NCI-H2171 treated with DMSO at 0.1 percent for 48 hours (cell line): ENCODE data around the gene SLC6A7.

Source experiments
- DNase-seq: peaks from one replicate; lab custom pipeline; 2025; lab: John Stamatoyannopoulos, UW

Gene SLC6A7

DNA sequence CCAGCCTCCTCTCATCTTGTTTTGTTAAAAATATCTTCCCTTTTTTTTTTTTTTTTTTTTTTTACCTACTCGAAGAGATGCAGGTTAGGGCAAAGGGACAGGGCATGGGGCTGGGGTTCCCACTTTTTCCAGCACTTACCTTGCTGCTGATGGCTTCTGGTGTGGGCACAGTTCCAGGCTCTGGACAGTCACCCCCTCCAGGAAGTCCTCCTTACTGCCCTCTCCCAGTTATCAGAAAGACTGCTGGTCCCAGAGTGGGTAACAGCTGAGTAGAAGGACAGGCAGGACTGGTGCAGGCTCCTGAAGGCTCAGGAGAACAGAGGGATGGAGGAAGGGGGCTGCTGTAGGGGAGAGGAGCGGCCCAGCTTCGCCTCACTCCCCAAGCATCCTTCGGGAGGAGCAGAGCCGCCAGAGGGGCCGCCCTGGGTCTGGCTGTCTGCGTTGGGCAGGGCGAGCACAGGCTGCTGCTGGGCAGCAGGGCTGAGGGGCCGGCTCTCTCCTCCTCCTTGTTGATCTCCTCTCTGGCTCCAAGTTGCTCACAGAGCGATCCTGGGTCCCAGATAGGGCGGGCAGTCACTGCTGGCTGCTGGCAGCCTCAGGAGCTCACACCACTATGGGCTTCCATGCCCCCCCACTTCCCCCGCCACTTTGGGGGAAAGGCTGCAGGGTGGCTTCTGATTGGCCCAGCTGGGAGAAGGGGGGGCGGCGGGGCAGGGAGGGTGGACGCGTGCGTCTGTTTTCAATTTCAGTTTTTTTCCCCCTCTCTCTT lies 34.4 kb upstream of the SLC6A7 start, which contains the start of gene PDGFRB:
PDGFRB (minus strand) TSS at position 588 of the 769 bp plus-strand sequence. CDS start 18,798 bp downstream, outside the sequence.
- DNase-seq: no peak

DNA sequence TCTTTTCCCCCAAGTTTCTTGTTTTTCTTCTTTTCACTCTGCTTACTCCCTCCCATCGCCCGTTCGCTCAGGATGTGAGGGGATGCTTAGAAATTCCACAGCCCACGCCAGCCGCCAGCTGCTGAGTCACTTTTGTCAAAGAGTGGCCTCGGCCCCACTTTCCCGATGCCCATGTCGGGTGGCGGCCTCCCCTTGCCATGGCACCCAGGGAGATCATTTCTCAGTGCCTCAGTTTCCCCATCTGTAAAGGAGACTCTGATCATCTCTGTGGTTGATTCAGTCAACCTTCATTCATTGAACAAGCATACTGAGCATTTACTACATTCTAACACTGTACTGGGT lies 33.9 kb upstream of the SLC6A7 start:
- no peak for DNase-seq

DNA sequence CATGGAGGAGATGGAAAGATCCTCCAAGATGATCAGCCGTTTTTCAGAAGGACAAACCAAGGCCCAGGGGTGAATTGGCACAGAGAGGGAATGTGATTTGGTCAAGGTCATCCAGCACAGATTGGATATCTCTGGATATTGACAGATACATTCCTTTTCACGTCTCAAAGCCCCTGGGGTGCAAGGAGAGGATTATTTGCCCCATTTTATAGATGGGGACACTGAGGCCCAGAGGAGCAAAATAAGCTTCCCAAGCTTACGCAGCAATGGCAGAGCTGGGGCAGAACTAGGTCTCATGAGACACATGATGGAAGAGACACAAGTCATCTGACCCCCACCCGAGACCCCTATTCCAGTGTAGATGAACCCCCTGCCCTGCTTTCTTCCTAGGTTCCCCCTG lies 33.3 kb upstream of the SLC6A7 start:
- no peak for DNase-seq

DNA sequence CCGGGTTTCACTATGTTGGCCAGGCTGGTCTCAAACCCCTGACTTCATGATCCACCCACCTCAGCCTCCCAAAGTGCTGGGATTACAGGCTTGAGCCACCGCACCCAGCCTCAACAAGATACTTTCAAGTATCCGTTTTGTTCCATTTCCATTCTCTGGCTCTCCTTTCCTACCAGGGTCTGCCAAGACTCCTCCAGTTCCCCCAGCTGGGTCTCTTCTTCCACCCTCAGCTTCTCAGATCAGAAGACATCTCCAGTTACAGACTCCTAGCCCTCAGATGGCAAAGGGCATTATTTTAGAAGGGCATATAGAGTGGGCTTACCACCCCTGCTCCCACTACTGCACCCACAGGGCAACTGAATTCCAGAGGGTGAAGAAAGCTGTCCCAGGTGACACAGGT lies 32.7 kb upstream of the SLC6A7 start:
- no peak for DNase-seq

DNA sequence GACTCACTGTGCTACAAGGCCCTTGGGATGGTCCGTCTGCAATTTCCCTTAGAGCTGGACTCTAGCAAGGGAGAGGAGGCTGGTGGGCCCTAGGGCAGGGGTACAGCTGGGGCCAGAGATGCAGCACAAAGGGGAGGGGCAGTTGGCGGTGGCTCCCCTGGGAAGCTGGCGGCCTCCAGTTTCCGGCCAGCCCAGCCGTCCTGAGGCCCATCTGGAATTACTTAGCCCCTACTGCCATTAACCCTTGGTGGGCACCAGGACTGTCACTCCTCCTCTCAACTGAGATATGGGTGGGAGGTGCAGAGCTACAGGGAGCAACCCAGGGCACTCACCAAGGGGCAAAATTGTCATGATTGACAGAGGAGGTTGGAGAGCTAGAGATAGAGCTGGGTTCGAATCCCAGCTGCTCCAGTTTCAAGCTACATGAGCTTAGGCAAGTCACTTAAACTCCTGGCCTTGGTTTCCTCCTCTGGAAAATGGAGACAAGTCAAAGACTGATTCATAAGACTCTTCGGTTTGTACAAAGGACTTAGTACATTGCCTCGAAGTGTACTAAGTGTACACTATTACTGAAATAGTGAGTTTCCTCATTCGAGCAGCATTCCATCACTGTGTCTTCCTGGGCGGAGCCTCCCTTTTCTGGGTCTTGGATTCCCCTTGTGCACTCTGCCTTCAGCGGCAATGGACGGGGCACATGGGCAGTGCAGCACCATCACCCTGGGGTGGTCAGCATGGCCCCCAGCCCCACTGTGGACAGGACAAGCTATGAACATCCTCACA lies 31.5 kb upstream of the SLC6A7 start:
- no peak for DNase-seq

DNA sequence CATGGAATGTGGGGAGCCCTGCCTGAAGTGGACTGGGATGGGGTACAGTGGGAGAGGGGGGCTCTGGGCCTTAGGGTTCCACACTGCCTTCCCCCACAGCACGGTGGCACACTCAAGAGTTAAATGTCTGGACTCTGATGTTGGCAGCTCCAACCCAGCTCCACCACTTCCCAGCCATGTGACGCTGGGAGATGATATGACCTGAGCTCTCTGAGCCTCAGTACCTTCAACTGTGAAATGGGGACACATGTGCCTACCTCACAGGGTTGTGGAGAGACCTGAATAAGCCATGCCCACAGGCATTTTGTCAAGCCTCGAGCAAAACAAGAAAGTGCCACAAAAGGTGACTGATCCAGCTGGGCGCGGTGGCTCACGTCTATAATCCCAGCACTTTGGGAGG lies 30.8 kb upstream of the SLC6A7 start:
- no peak for DNase-seq

DNA sequence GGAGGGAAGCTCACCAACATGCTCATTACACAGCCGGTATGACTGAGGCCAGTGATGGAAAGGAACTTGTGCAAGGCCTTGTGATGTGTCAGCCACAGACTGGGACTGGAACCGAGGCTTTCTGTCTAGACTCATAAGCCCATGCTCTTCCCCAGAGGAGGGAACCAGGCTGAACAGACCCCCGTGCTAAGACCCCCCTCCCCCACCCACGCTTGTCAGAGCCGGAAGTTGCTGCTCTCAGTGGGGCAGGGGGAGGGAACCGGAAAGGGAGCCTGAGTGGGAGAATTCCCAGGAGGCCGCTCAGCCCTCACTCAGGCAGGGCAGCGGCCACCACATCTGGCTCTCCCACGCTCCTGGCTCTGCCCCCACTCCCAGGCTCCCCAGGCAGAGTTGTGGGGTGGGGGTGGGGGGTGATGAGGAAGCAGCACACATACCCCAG lies 30.1 kb upstream of the SLC6A7 start:
- DNase-seq: no peak

DNA sequence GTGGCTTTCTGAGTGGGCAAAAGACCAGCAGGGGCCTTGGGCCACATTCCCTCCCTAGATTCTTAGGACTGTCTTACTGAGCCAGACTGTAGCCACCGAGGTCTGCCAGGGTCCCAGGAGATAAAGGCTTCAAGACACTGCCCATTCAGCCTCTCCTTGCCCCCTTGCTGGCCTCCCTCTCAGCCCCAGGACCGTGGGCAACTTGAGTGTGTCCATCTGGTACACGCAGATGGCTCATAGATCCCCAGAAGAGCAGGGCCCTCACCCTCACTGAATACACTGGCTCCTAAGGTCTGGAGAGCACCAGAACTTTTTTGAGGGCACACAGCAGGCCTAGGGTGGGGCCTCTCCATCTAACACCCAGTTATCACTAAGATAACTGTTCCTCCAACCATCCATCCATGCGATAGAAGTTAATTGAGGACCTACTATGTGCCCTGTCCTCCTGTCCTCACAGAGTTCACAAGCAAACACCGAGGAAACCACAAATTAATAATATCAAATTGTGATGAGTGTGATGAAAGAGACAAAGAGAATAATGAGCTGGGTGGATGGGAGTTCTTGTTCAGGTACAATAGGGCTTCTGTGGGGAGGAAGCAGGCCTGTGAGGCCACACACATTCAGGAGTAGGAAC lies 29.3 kb upstream of the SLC6A7 start:
- no peak for DNase-seq

DNA sequence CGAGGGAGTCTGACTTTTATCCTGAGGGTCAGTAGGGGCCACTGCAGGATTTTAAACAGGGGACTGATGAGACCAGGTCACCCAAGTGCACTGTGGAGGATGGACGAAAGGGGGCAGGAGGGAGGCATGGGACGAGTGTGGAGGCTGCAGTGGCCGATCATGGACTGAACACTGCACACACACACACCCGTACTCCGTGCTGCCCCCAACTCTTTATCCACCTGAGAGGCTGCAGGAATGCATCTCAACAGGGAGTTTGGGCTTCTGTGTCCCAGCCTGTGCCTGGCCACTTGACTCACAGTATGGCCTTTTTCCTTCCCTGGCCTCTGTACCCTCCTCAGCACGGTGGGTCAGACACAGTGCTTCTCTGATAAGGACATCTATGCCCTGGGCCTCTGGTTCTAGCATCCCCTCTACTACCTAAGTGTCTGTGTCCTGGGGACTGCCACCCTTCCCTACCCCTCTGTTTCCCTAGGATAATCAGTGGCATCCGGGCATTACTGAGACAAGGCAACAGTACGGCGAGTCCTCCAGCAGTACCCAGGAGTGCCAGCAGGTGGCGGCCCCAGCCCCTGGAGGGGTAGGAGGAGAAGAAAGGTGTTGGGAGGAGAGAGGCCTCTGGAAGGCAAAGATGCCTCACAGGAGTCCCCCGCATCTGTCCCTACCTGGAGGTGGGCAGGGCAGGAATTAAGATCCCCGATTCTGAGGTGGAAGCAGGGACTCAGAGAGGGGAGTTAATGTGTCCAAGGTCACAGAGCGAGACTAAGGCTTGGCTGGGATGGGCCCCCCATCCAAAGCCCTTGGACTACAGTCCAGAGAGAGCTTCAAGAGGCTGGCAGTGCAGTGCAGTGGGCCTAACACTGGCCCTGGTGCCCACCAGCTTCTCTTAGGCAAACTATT lies 28.4 kb upstream of the SLC6A7 start:
- DNase-seq: peak; percentile 23

DNA sequence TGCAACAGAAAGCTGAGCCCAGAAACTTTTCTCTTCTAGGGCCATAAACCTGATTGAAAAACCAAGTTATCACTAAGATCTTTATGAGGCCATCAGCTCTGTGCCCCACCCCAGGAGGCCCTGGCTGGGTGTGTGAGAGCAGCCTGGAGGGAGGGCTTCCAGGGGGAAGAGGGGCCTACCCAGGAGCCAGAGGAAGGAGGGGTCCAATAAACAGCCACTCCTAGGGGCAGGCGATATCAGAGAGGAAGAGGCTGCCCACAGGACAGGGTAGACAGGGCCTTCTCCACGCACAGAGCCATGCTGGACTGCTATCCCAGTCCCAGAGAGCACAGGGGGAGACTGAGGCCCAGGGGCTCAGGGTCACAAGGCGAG lies 27.7 kb upstream of the SLC6A7 start:
- no peak for DNase-seq

DNA sequence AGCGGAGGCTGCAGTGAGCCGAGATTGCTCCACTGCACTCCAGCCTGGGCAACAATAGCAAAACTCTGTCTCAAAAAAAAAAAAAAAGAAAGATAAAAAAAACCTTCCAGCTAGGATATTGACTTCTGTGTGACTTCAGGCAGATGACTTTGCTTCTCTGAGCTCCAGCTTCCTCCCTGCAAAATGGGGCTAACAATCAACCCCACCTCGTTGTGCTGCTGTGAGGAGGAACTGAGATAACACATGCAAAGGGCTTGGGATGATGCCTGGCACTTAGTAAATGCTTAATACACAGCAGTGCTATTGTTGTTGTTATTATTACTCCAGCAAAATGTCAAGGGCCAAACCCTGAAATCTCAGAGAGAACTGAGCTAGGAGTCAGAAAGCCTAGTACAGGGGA lies 26.8 kb upstream of the SLC6A7 start:
- no peak for DNase-seq

DNA sequence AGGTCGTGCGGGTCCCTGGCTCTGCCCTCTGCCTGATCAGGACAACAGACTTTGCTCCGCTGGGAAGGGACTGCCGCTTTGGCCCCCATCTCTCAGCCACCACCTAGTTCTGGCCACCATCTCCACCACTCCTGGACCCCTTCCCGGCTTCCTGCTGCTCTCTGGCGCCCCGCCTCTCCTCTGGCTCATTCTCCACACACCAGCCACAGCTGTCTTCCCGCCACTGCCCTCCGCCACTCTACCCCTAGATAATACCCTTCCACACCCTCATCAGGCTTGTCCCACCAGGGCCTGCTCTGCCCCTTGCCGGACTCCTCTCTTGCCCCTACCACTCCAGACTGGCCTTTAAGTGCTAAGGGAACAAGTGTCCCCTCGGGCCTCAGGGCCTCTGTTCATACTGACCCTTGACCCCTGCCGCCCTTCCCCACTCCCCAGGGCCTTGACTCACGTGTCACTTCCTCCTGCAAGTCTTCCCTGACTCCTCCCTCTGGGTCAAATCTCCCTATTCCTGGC lies 26.3 kb upstream of the SLC6A7 start:
- DNase-seq: no peak

DNA sequence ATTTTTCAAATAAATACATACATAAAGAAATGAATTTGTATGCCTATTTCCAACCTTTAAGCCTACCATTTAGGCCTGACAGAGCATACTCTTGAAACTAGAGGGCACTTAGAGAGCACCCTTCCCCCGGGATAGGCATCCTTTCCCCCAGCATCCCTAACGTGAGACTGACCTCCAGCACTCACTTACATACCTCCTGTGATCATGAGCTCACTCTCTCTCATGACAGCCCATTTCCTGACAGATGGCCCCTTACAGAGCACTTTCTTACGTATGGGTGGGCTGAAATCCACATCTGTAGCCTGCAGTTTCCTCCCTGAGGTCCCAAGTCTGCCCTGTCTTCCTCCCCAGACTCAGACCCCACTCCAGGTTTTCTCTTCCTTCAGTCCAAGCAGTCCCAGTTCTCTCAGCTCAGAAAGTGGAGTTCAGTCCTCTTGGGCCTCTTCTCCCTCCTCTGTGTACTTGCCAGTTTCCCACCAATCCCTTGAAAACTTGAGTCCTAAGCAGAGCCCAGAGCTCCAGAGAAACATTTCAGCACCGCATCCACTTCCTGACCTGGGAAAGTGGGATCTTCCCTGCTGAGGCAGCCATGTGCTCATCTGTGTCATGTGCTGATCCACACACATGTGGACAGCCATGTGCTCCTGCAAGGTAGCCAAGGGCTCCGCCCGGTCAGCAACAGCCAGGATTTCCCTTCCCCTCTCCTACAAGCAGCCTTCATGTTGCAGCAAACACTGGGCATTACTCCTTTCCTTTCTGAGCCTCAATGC lies 25.5 kb upstream of the SLC6A7 start:
- DNase-seq: no peak

DNA sequence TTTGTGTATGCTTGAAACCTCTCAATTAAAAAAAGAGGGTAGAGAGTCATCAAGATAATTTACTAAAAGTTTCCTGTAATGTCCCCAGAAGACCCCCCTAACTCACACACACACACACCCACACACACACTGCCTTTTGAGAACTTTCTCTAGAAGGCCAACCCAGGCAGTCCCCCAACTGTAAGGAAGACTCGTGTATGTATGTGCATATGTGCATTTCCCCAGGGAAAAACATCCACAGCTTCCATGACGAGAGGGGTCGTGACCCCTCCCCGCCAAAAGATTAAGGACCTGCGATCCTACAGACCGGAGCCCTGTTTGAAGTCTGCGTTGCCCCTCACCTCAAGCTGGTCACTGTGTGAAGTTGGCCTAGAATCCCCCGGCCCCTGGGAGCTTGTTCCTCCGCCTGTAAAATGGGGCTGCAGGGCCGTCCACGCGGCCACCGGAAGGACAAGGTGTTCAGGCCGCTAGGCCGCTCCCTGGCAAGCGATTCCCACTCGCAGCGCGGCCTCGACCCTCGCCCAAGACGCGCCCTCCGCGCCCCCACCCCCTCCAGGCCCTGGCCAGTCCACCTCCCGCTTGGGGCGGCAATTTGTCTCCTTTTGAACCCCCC lies 23.7 kb upstream of the SLC6A7 start:
- no peak for DNase-seq

DNA sequence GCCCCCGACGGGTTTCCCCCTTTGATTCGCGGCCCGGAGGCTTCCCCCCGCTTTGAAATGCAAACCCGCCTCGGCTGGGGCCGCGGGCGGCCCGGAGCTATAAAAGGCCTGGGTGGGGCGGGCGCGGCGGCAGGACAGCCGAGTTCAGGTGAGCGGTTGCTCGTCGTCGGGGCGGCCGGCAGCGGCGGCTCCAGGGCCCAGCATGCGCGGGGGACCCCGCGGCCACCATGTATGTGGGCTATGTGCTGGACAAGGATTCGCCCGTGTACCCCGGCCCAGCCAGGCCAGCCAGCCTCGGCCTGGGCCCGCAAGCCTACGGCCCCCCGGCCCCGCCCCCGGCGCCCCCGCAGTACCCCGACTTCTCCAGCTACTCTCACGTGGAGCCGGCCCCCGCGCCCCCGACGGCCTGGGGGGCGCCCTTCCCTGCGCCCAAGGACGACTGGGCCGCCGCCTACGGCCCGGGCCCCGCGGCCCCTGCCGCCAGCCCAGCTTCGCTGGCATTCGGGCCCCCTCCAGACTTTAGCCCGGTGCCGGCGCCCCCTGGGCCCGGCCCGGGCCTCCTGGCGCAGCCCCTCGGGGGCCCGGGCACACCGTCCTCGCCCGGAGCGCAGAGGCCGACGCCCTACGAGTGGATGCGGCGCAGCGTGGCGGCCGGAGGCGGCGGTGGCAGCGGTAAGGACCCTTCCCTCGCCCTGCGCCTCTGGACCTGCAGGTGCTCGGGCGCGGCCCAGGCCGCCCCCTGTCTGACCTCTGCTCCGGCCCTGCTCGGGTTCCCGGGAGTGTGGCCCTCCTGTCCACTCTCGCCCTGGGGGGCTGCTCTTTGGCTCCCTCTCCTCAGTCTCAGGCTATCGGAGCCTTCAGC lies 23.0 kb upstream of the SLC6A7 start, which contains the start of gene CDX1:
CDX1 (plus strand) TSS at position 129 of the 862 bp plus-strand sequence; CDS start at position 228, 99 bp downstream.
- DNase-seq: no peak

DNA sequence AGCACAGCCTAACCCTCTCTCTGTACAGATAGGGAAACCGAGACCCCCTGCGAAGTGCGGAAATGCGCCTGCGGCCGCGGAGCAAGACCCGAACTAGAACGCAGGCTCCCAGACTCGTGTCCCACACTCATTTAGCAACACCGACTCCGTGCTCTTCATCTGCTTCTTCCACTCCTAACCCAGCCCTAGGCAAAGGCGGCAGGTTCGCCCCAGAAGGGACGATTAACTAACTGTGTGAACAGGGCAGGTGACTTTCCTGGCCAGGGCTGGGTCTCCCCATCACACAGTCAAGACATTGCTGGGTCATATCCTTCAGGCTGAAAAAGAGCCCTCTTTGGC lies 22.4 kb upstream of the SLC6A7 start:
- no peak for DNase-seq

DNA sequence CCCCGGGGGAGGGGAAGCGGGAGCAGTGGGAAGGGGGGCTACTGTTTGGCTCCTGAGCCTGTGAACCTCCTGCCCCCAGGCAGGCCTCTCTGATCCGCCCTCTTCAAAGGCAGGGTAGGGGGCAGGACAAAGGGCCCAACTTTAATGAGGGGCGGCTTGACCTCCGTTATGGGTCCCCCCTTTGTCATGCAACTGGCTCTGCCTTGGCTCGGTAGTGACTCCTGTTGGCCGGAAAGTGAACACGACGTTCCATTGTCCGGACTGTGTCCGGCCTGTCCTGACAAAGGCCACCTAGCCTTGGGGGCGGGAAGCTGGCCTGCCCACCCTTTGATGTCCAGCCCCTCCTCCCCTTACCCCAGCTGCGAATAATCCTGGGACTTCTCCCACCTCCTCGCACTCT lies 22.0 kb upstream of the SLC6A7 start:
- no peak for DNase-seq

DNA sequence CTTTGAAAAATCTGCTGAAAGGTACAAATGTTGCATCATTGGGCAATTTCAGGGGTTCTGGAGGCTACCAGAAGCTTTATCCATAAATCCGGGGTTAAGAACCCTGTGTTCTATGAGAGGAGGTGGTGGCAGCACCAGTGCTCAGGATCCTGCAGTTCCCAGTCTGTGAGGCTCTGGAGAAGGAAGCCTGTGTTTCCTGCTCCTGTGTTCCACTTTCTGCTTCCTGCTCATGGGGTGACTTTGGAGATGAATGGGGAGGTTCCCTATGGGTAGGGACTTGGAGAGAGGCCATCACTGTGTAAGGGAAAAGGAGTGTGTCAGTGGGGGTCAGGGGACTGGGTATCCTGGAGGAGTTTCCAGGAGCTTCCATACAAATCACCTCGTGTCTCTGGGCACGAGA lies 21.0 kb upstream of the SLC6A7 start:
- no peak for DNase-seq

DNA sequence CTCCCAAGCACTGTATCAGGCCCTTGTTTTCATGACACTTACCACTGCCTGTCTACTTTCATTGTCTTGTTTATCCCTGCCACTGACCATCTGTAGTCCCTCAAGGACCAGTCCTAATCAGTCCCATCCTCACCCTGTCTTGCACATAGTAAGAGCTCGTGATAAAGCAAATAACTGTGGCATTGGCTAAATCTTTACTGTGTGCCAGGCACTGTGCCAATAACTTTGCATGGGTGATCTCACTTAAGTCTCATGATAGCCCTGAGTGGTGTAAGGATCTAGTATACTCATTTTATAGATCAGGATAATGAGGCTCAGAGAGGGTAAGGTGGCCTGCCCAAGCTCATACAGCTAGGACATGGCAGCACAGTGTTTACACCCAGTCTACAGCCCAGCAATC lies 17.7 kb upstream of the SLC6A7 start:
- DNase-seq: no peak

DNA sequence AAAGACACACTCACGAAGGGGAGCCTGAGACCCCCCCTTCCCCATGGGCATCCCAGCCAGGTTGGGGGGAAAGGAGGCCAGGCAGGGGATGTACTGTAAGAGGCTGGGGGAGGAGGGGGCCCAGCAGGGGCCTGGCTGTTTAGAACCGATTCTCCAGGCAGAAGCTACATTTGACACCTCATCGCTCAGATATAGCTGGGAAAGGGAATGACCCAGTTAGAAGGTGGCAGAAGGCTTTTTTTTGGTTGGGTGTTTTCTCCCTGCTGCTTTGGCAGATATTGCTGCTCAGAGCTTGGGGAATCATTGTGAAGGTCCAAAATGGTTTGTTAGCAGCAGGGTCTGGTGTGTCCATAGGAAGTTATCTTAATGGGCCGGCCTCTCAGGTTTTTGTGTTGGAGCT lies 17.3 kb upstream of the SLC6A7 start:
- DNase-seq: no peak
